Fibroblast of skin of right quadriceps (primary cell): ENCODE data around the gene NLRP12.
"Not testable (repeated sequence)": the region's sequence is repeated elsewhere in the genome, so short reads cannot be mapped to it uniquely, and the experiment has no call there.

Experiments used
- DNase-seq: peaks from one replicate; pipeline ENCODE4 v3.0.0-alpha.2; 2013

NLRP12 gene

DNA sequence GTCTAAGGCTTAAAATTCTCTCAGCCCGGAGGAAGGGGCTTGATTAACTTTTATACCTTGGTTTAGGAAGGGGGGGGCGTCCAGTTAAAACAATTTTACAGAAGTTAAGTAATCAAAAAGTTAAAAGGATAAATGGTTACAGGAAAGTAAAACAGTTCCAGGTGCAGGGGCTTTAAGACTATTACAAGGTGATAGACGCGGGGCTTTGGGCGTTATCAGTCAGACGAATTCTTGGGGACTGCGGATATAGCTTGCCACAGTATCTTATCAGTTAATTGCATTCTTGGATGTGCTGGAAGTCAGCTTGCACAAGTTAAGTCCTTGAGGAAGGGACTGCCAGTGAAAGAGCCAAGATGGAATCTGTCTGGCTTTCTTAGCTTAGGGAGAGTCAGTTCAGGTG, 49.6 kb downstream of the NLRP12 start:
- DNase-seq: not testable (repeated sequence)

DNA sequence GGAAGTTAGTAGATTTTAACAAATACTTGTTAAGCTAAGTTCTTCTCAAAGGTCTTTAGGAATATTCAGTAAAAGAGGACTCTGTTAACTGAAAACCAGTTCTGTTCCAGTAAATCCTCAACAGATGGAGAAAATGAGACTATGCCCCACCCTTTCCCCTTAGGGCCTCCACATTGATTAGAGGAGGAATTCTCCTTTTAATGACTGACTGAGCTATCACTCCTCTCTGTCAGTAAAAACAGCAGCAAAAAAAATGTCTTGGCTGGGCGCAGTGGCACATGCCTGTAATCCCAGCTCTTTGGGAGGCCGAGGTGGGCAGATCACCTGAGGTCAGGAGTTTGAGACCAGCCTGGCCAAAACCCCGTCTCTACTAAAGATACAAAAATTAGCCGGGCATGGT, 50.1 kb downstream of the NLRP12 start:
- DNase-seq: no peak

DNA sequence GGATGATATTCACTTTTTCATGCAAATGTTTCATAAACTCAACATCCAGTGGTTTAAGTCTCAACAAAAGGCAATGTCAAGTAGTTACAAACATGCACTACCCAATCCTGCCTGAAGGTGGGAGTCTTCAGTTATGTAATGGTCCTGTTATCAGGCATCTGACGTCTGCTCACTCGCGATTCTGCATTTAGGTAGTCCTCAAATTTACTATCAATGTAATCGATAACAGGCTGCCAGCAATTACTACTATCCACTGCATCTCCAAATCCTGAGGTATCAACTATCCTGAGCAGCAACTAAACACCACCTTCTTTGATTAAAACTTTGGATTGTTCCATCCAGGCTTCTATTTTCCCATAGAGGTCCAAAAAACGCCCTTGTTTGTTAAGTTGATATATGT, 51.2 kb downstream of the NLRP12 start:
- DNase-seq: peak; percentile 29

DNA sequence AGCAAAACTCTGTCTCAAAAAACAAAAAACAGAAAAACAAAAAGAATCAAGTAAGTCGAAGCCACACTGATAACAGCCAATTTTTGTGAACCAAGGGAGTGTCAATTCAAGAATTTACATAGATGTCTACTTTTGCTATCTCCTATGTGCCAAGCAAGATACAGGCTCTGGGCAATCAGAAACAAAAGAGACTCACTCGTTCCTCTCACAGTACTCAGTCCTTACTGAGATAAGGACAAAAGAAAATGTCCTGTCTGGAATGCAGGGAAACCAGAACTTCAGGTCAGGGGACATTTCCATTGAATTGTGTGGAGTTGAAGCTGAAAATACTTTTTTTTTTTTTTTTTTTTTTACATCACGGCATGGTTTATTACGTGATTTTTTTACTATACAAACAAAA, 53.0 kb downstream of the NLRP12 start:
- no peak for DNase-seq

DNA sequence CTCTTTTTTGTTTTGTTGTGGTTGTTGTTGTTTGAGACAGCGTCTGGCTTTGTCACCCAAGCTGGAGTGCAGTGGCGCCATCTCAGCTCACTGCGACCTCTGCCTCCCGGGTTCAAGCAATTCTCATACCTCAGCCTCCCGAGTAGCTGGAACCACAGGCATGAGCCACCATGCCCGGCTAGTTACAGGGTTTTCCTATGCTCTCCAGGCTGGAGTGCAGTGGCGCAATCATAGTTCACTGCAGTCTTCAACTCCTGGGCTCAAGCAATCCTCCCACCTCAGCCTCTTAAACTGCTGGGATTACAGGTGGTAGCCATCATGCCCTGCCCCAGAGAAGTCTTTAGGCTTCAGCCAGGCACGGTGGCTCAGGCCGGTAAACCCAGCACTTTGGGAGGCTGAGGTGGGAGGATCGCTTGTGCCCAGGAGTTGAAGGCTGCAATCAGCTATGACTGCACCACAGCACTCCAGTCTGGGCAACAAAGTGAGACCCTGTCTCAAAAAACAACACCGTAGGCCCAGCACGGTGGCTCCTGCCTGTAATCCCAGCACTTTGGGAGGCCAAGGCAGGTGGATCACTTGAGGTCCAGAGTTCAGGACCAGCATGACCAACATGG, 54.3 kb downstream of the NLRP12 start:
- not testable (repeated sequence) for DNase-seq

DNA sequence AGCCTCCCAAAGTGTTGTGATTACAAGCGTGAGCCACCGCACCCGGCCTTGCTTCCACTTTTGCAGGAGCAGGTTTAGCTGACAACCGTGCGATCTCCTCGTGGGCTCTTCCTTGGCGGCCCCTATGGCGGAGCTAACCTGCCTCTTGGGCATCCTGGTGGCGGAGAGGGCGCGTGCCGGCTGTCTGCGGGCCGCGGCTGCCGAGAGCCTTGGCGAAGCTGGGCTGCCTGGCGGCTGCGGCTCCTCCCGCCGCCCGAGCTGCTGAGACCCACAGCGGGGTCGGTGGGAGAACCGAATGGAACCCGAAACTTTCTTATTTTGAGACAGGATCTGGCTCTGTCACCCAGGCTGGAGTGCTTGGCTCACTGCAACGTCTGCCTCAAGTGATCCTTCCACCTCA, 55.7 kb downstream of the NLRP12 start:
- DNase-seq: no peak

DNA sequence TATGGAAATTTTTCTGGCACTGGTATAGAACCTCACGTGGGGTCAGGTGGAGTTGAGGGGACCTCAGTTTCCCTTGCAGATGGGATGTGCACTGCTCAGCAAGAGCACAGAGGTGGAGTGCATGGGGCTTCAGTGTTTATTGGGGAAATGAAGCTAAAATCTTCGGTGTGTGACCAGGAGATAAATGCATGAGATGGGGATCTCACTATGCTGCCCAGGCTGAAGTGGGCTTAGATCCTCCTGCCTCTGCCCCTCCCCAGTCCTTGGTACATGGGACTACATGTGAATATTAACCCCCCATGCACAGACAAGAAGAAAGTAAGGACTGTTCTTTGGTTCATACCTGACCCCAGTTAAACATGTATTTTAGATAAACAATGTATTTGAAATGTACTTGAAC, 65.1 kb downstream of the NLRP12 start:
- not testable (repeated sequence) for DNase-seq
